GM23338 (cell line): ENCODE data around the gene PRTFDC1. TPM values are rescaled to one million over a fixed set of nuclear protein-coding genes. Genes with fewer than 3 reads are reported as not detected.

Source experiments
- ATAC-seq: fragments of 200-7000 bp; cut with Tn5 transposase; 3 replicates; pipeline ENCODE4 v1.9.1; 2020
- DNase-seq: peaks from one replicate; pipeline ENCODE4 v3.0.0-alpha.2; 2015; ENCODE audit warnings: low spot score
- H2AFZ ChIP-seq: fragments of 200-600 bp; sonication (generic); 2 replicates; pipeline ENCODE4 v1.8.0; 2016; ENCODE audit warnings: antibody characterized with exemption, mild to moderate bottlenecking, moderate library complexity
- H3F3A ChIP-seq: fragments of 200-600 bp; sonication (generic); replicated peaks from 2 replicates; pipeline ENCODE4 v1.8.0; 2017; ENCODE audit warnings: antibody characterized with exemption, mixed run types, low read depth
- H3K27ac ChIP-seq: fragments of 200-600 bp; sonication (generic); 2 replicates; pipeline ENCODE4 v1.6.1; 2016; ENCODE audit warnings: low read depth
- H3K27me3 ChIP-seq: fragments of 200-600 bp; sonication (generic); 2 replicates; pipeline ENCODE4 v1.8.0; 2016; ENCODE audit warnings: mild to moderate bottlenecking, mixed run types, moderate library complexity; ENCODE audit not compliant: insufficient read depth
- H3K36me3 ChIP-seq: fragments of 200-600 bp; sonication (generic); 2 replicates; pipeline ENCODE4 v1.8.0; 2016; ENCODE audit warnings: mild to moderate bottlenecking; ENCODE audit not compliant: insufficient read depth
- H3K4me1 ChIP-seq: fragments of 200-600 bp; sonication (generic); 2 replicates; pipeline ENCODE4 v1.8.0; 2016; ENCODE audit warnings: mild to moderate bottlenecking, moderate library complexity; ENCODE audit not compliant: insufficient read depth
- H3K4me2 ChIP-seq: fragments of 200-600 bp; sonication (generic); 2 replicates; pipeline ENCODE4 v1.7.1; 2017; ENCODE audit warnings: mixed run types
- H3K4me3 ChIP-seq: fragments of 200-600 bp; sonication (generic); 2 replicates; pipeline ENCODE4 v1.6.1; 2016; ENCODE audit warnings: mixed run types
- H3K79me2 ChIP-seq: fragments of 200-600 bp; sonication (generic); replicated peaks from 2 replicates; pipeline ENCODE4 v1.8.0; 2017; ENCODE audit warnings: mild to moderate bottlenecking; ENCODE audit not compliant: insufficient read depth
- H3K9me2 ChIP-seq: fragments of 200-600 bp; sonication (generic); 2 replicates; pipeline ENCODE4 v1.8.0; 2017; ENCODE audit not compliant: insufficient read depth
- H4K20me1 ChIP-seq: fragments of 200-600 bp; sonication (generic); replicated peaks from 2 replicates; pipeline ENCODE4 v1.8.0; 2017; ENCODE audit warnings: mild to moderate bottlenecking; ENCODE audit not compliant: insufficient read depth
- H3K27ac Mint-ChIP-seq: 2 replicates; pipeline ENCODE4 v1.8.0; 2020; ENCODE audit warnings: inconsistent platforms, mild to moderate bottlenecking, moderate library complexity, mixed read lengths
- H3K27me3 Mint-ChIP-seq: 3 replicates; pipeline ENCODE4 v1.8.0; 2022; ENCODE audit warnings: low read depth, mild to moderate bottlenecking, moderate library complexity, mixed read lengths, inconsistent platforms; ENCODE audit not compliant: insufficient read depth, poor library complexity
- H3K36me3 Mint-ChIP-seq: 3 replicates; pipeline ENCODE4 v1.8.0; 2021; ENCODE audit warnings: low read depth, mild to moderate bottlenecking, inconsistent platforms, moderate library complexity, mixed read lengths
- H3K4me1 Mint-ChIP-seq: 3 replicates; pipeline ENCODE4 v1.8.0; 2020; ENCODE audit warnings: mild to moderate bottlenecking, inconsistent platforms, mixed read lengths
- H3K4me3 Mint-ChIP-seq: 3 replicates; pipeline ENCODE4 v1.8.0; 2021; ENCODE audit warnings: moderate library complexity, mild to moderate bottlenecking, inconsistent platforms, mixed read lengths
- H3K9me3 Mint-ChIP-seq: 3 replicates; pipeline ENCODE4 v1.8.0; 2020; ENCODE audit warnings: moderate library complexity, mild to moderate bottlenecking, inconsistent platforms, mixed read lengths
- CREB1 ChIP-seq: fragments of 250-450 bp; sonication (Bioruptor Pico); IDR thresholded peaks from 2 replicates; pipeline ENCODE4 v1.5.0; 2020; ENCODE audit warnings: low read depth, mild to moderate bottlenecking, moderate library complexity
- CTCF ChIP-seq, 2 experiments: fragments of 200-600 bp in 1 of 2; sonication (generic) in 1 of 2; conservative IDR thresholded peaks; 2 replicates each; pipeline versions ENCODE4 v1.5.1 to v1.6.1; 2016 to 2017; ENCODE audit warnings: antibody characterized with exemption in 2 of 2, low read depth in 2 of 2, mild to moderate bottlenecking in 2 of 2, moderate library complexity in 1 of 2
- ETS1 ChIP-seq: IDR thresholded peaks from 2 replicates; pipeline ENCODE4 v1.6.1; 2016; ENCODE audit warnings: antibody characterized with exemption
- EZH2 ChIP-seq: fragments of 200-600 bp; sonication (generic); IDR thresholded peaks from one replicate; pipeline ENCODE4 v1.8.0; 2017; ENCODE audit warnings: antibody characterized with exemption, mild to moderate bottlenecking, low read depth; ENCODE audit not compliant: unreplicated experiment
- EZH2phosphoT487 ChIP-seq: fragments of 200-600 bp; sonication (generic); IDR thresholded peaks from one replicate; pipeline ENCODE4 v1.8.1; 2018; ENCODE audit warnings: antibody characterized with exemption; ENCODE audit not compliant: unreplicated experiment
- JUNB ChIP-seq: IDR thresholded peaks from one replicate; pipeline ENCODE4 v1.6.1; 2016; ENCODE audit warnings: antibody characterized with exemption; ENCODE audit not compliant: unreplicated experiment
- NANOG ChIP-seq: IDR thresholded peaks from 2 replicates; pipeline ENCODE4 v1.6.1; 2016; ENCODE audit warnings: antibody characterized with exemption, borderline replicate concordance
- POLR2AphosphoS5 ChIP-seq: IDR thresholded peaks from 2 replicates; pipeline ENCODE4 v1.6.1; 2016; ENCODE audit warnings: antibody characterized with exemption, low read depth
- REST ChIP-seq: IDR thresholded peaks from one replicate; pipeline ENCODE4 v1.6.1; 2018; ENCODE audit warnings: antibody characterized with exemption; ENCODE audit not compliant: unreplicated experiment
- STAT1 ChIP-seq: IDR thresholded peaks from one replicate; pipeline ENCODE4 v1.6.1; 2016; ENCODE audit warnings: antibody characterized with exemption; ENCODE audit not compliant: unreplicated experiment
- ZNF114 ChIP-seq: fragments of 250-450 bp; sonication (Bioruptor Pico); IDR thresholded peaks from 2 replicates; pipeline ENCODE4 v1.5.0; 2020; ENCODE audit warnings: mild to moderate bottlenecking, moderate library complexity
- ZNF331 ChIP-seq: fragments of 250-450 bp; sonication (Bioruptor Pico); IDR thresholded peaks from 2 replicates; pipeline ENCODE4 v1.5.0; 2020; ENCODE audit warnings: low read depth, mild to moderate bottlenecking, moderate library complexity
- ZNF462 ChIP-seq: fragments of 250-450 bp; sonication (Bioruptor Pico); IDR thresholded peaks from 2 replicates; pipeline ENCODE4 v1.5.0; 2020; ENCODE audit warnings: mild to moderate bottlenecking, moderate library complexity
- polyA plus RNA-seq: library from polyadenylated mRNA; unstranded; fragments of >200 nt; fragmentation: Nextera tagmentation; extraction: Ambion mirVana; gene quantifications from 2 replicates; pipeline ENCODE4 v1.2.1, GENCODE V29; 2016
- total RNA-seq: library from RNA; depleted of rRNA; stranded (reverse); fragments of >200 nt; shearing (Covaris generic); gene quantifications from 2 replicates; pipeline ENCODE4 v1.2.3, GENCODE V29; 2014

The PRTFDC1 gene
- total and polyA plus RNA-seq, 2 experiments from 2014 or later, result 7.9 to 9.1 TPM

GRCh38 chr10:24950439-24950838, 2.0 kb downstream of the PRTFDC1 start:
- H3K27me3 Mint-ChIP-seq, result peaks cover 16% of the 10 kb centered on the region
- H3K9me2 ChIP-seq, result no peaks in the 10 kb centered on the region
- peak overlapping the region; percentile 93; the same call in 1 of the 2 replicates for H3K4me2 ChIP-seq
- no peaks in the 10 kb centered on the region; the same call in 1 of the 3 replicates for H3K9me3 Mint-ChIP-seq
- ATAC-seq (no peak), DNase-seq (no peak)
- no peaks in the 10 kb centered on the region for H3K79me2 ChIP-seq
- peak overlapping the region; percentile 22; the same call in 1 of the 3 replicates for H3K4me3 Mint-ChIP-seq
- H3K36me3 ChIP-seq, result no peaks in the 10 kb centered on the region
- no peaks in the 10 kb centered on the region for H4K20me1 ChIP-seq
- H2AFZ ChIP-seq, result no peak overlapping the region
- 0 out of 2 replicates have a peak overlapping the region, but pooled peaks have one; percentile 69 for H3K27ac Mint-ChIP-seq
- peaks cover 25% of the 10 kb centered on the region for H3K4me1 Mint-ChIP-seq
- H3F3A ChIP-seq, result peaks cover 19% of the 10 kb centered on the region; the same call in 1 of the 2 replicates
- H3K4me3 ChIP-seq, result 0 out of 2 replicates have a peak overlapping the region, but pooled peaks have one; percentile 78
- H3K27me3 ChIP-seq, result no peaks in the 10 kb centered on the region
- TF ChIP-seq REST (no peak), ZNF114 (no peak), CTCF (conservative IDR thresholded peaks at IDR 0.05; ENCODE audit: low read depth in 2 of 2) (no peak), STAT1 (no peak), JUNB (no peak), NANOG (no peak), EZH2phosphoT487 (no peak), ZNF331 (no peak), ETS1 (no peak), POLR2AphosphoS5 (no peak), CREB1 (CRISPR knock-in tag) (no peak), ZNF462 (CRISPR knock-in tag) (no peak), EZH2 (no peak)
- peaks cover 30% of the 10 kb centered on the region for H3K4me1 ChIP-seq
- no peaks in the 10 kb centered on the region for H3K36me3 Mint-ChIP-seq
- H3K27ac ChIP-seq, result no peak overlapping the region
